ENCODE measurements around the gene GMDS. TPM values are rescaled to one million over a fixed set of nuclear protein-coding genes. Genes with fewer than 3 reads are reported as not detected.

The GMDS gene
- polyA plus RNA-seq, 4 donors, result 63.3 to 87.8 (median 71.6) TPM

DNA sequence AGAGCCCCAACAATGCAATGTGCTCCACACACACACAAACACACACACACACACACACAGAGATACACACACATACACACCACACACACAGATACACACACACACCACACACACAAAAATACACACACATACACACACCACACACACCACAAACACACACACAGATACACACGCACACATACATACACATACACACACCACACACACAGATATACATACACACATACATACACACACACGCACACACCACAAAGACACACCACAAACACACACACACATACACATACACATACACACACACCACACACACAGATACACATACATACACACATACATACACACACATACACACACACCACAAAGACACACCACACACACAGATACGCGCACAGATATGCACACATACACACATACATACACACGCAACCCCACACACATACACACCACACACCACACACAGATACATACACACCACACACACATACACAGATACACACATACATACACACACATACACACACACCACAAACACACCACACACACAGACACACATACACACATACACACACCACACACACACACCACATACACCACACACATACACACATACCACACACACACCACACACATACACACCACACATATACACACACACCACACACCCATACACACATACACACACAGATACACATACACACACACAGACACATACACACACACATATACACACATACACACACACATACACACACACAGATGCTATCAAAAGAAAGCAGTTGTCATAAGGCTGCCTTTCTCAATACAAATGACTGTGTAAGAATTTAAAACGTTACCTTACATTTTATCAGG, 507.7 kb downstream of the GMDS start:
- no peak for DNase-seq (ENCODE audit: low read depth in 4 of 4, low spot score in 2 of 4)

DNA sequence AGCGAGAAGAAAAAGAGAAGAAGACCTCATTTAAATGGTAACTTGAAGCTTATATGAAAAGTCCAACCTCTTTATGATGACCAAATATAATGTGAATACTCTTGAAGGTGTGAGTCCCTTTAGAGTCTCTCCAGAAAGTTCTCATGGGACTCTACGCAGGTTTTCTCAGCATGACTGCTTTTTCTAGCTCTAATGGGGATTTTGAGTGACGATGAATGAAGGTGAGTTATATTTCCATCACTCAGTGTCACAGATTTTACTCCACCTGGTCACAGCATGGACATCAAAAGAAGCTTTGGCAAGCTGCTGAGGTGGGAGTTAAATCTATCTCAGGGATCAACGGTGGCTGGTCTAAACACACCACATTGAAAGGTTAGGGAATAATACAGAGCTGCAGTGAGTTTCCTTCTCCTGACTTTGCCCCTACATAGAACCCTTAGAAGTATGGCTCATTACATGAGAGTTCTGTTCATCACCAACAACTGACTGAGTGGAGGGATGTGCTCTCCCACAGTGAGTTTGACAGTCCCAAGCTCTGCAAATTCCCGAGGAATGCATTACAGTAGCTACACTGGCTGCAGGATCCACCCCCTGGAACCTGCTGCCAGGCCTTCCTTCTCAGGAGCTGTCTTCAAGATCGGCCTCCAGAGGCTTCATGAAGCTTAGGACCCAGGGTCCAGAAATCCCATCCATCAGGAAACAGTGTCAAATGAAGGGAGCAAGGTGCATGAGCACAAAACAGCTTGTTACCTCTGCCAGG, 508.9 kb downstream of the GMDS start:
- DNase-seq (ENCODE audit: low read depth in 4 of 4, low spot score in 2 of 4), result no peak

DNA sequence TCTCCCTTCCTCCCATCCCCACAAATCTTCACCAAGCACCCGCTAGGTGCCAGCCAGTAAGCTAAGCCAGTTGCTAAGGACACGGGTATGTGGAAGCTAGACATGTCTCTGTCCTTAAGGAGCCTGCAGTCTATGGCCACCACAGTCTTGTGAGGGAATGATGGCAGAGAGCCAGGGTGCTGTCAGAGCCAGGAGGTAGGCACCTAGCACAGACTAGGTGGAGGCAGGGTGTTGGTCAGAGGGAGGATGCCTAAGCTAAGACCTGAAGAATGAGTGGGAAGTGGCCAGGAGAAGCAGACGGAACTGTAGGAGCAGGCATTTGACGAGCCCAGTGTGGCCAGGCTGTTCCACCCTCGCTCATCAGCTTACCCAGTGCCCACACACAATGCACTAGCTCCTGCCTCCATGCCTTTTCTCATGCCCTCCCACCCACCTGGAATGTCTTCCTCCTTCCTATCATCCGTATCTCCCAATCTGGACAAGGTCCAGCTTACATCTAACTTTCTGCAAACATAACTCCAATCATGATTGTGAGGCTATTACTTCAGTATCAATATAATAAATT, 510.1 kb downstream of the GMDS start:
- no peak for DNase-seq (ENCODE audit: low read depth in 4 of 4, low spot score in 2 of 4)

DNA sequence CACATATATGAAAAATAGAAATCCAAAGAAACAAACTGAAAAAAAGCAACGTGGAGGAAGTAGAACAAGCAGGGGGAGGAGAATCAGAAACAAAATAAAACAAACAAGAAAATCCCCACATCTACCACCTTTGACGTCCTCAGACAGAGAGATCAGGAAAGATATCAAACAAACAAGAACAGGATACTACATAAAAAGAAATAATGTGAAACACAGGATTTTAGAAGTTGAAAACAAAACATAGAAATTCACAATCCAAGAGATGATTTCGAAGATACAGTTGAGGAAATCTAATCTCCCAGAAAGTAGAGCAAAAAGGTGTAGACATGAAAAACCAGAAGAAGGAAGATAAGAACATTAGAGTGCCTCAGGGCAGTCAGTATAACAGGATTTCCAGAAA, 514.5 kb downstream of the GMDS start:
- DNase-seq (ENCODE audit: low read depth in 4 of 4, low spot score in 2 of 4), result no peak

DNA sequence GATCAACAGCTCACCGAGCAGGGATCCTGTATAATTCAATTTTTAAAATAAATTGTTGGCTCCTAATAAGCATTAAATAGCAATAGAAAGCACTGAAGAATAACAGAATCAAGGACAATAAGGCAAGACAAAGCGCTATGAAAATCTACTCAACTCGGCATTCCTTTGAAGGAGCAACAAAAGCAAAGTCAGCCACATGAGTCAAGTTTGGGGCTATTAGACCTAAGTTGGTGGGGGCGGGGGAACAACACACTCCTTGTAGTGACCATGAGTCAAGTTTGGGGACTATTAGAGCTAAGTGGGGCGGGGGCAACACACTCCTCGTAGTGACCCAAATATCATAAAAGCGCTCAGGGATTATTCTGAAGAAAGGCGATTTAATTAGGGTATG, 515.7 kb downstream of the GMDS start:
- no peak for DNase-seq (ENCODE audit: low read depth in 4 of 4, low spot score in 2 of 4)

DNA sequence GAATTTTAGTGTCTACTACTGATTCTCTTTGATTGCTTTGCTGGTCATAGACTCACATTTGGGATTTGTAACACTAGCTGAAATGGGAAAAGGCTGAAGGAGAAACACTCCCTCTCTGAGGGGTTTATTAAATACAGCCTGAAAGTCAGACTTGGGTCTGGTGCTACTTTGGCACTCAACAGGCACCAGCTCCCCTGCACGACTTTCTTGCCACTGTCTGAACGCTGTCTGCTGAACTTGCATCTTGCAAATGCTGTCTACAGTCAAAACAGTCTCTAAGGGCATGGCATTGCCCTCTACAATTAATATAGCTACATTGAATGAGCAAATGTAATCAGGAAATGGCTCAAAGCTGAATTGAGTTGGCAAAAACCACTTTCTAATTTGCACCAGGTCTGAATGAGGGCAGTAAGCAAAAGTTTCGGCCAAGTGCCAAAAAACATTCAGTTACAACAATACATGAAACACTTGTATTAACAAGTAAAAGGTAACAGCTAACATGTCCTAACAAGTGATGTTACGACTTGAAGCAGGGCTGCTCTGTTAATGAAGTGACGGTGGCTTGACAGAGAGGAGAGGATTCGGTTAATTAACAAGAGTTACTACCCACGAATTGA, 516.2 kb downstream of the GMDS start:
- no peak for DNase-seq (ENCODE audit: low read depth in 4 of 4, low spot score in 2 of 4)

DNA sequence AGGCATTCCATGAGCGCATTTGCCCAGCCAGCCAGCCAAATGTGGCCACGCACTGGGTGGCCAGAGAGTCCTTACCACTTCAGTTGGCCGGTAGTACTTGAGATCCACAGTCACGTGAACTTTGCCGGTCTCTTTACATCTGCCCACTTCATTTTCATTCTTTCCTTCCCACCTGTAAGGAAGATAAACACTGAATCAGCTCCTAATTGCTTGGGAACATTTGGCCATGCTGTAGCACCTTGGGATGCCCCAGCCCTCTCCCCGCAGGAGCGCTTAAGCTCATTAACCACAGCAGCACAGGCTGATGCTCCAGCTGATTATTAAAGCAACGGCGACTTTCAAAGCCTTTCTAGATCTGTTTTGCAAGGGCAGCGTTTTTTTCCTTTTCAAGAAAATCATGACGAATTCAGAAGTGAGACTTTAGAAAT, 519.0 kb downstream of the GMDS start:
- DNase-seq (ENCODE audit: low read depth in 4 of 4, low spot score in 2 of 4), result no peak

DNA sequence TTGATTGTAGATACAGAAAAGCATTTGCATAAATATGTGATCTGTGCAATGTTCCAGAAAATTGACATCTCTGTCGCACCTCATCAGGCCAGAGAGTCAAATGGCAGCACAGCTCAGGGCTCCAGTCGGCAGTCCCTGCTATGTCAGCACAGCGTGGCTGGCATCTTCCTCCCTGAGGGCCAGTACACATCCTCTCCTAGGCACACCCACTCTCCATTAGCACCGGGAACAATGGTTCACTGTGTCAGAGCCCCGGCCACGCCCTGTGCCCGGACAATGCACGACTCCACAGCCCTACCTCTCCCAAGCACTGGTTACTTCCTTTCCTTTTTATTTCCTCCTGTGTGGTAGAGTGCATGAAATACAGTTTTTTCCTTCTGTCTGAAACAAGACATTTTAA, 520.8 kb downstream of the GMDS start:
- no peak for DNase-seq (ENCODE audit: low read depth in 4 of 4, low spot score in 2 of 4)

DNA sequence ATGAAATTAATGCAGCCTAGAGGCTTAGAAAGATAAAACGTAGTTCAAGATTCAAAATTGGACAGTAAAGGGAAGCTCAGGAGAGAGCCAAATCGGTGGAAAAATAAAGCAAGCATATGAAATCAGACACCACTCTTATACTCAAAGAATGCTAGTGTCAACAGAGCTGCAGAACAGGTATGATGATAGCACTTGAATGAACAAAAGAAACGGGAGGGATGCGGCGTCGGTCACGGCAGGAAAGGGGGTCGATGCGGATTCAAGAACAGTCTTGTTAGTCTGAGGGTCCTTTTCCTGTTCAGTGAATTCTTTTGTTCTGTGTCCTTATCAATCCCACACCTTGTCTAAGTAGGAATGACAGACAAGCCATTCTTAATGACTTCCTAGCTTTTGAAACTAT, 521.3 kb downstream of the GMDS start:
- DNase-seq (ENCODE audit: low read depth in 4 of 4, low spot score in 2 of 4), result no peak

DNA sequence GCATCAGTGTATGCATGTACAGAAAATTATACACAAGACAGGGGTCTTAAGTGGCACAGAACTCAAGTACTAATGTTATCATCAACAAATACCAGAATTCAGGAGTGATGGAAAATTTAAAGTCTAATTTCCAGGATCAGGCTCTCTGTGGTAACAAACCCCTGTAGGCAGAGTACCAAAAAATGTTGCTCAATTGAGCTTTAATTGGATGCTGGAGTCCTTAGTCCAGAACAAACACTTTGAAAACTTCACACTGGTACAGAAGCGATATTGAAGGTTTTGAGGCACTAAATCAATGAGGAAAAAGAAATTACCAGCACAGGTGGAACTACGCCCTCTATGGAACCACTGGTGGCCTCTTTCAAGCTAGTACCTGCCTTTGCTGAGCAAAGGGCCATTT, 522.6 kb downstream of the GMDS start:
- no peak for DNase-seq (ENCODE audit: low read depth in 4 of 4, low spot score in 2 of 4)

DNA sequence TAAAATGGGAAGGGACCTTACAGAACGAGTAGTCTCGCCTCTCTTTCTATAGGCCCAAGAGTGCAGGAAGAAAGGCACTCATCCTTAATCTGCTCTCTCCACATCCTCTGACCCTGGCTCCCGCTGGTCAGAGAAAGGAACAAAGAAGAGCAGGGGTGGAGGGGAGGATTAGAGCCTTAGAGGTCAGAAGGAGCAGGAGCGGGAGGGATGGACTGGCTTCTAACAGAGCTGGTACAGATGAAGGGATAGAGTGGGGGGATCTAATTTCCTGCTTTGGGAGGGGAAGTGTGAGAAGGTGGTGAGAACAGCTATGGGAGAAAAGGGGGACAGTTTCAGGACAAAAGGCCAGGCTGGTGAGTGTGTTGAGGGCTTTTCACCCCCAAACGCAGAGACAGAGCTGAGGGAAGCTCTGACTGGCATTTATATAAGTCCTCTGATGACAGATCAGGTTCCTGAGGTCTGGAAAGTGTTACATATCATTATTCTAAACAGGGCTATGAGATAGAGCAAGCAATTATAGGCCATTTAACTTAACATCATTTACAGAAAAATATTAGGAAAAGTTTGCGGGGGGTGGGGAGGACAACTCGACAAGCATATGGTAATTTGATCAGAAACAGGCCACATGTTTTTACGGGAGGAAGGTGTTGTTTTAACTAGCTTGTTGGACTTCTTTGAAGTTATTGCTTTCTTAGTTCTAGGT, 524.6 kb downstream of the GMDS start:
- no peak for DNase-seq (ENCODE audit: low read depth in 4 of 4, low spot score in 2 of 4)

DNA sequence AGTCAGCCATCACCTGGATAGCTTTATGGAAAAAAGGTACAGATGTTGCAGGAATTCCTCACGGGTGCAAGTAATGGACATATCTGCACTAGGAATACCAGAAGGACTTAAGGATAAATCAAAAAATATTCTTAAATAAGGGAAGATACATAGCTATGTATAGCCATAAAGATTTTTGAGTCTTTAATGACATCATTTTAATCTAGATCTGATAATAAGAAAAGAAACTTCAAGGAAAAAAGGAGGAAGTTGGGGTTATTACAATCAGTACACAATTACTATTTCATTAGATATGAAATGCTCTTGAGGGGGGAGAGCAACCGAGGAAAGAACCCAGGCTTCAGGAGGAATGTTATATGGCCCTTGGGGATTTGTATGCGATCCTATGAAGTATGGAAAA, 525.5 kb downstream of the GMDS start:
- DNase-seq (ENCODE audit: low read depth in 4 of 4, low spot score in 2 of 4), result no peak

DNA sequence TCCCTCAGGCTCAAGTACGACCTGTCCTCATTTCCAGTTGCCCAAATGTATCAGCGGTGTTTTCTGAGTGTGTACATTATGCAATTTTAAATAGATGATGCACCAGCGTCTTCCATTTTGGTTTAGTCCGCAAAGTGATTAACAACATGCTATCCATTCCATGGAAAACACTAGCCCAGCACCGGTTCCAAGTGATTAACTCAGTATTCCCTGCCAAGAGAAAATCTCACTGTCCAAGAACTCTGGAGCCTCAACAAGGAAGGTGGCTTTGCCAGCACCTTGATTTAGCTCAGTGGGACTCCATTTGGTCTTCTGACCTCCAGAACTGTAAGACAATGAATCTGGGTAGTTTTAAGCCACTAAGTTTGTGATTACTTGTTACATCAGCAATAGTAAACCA, 528.5 kb downstream of the GMDS start:
- DNase-seq (ENCODE audit: low read depth in 4 of 4, low spot score in 2 of 4), result no peak

DNA sequence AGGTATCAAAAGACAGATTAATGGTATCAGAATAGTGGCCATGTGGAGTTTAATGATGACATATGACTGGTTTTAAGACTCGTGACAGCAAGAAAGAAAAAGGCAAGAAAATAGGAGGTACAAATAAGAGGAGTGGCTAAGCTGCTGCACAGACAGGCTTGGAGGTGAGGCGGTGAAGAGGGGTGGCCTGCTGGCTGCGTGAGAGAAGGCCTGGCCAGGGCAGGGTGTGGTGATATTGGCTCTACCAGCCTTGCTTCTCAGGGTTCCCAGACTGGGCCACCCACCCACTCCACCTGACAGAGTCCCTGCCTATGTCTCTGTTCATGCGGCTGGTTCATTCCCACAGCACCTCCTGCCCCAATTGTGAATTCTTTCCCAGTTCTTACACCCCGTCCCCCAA, 529.0 kb downstream of the GMDS start:
- DNase-seq (ENCODE audit: low read depth in 4 of 4, low spot score in 2 of 4), result no peak

DNA sequence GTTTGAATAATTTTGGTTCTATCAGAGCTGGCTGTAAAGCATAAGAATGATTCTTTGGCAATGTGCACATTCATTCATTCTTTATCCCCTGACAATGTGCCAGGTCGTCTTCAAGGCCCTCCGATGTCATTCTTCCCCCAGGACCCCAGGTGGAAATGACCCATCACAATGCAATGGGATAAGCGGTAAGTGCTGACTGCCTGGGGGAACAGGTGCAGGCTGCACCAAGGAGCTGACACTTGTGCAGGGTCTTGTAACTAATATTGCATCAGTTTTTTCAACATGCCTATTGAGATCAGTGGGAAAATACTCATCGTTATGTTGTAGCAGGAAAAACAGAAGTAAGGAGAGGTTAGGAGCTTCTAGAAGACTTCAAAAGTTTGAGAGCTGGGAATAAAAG, 530.1 kb downstream of the GMDS start:
- no peak for DNase-seq (ENCODE audit: low read depth in 4 of 4, low spot score in 2 of 4)

DNA sequence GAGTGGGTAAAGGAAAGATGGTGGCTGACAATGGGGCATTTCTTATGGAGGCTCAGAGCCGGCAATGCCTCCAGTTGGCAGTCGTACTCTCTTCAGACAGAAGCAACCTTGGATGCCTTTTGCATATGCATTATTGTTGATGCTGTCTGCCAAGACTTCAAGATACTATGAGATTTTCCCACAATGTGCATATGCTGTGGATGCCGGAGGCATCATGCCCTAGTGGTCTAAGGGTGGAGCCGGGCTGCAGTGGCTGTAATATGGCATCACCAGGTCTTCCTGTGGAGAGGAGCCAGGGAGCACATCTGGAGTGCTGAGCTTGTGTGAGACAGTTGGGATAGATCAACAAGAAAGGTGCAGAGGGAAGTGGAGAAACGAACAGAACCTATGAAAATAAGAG, 530.8 kb downstream of the GMDS start:
- DNase-seq (ENCODE audit: low read depth in 4 of 4, low spot score in 2 of 4), result no peak

DNA sequence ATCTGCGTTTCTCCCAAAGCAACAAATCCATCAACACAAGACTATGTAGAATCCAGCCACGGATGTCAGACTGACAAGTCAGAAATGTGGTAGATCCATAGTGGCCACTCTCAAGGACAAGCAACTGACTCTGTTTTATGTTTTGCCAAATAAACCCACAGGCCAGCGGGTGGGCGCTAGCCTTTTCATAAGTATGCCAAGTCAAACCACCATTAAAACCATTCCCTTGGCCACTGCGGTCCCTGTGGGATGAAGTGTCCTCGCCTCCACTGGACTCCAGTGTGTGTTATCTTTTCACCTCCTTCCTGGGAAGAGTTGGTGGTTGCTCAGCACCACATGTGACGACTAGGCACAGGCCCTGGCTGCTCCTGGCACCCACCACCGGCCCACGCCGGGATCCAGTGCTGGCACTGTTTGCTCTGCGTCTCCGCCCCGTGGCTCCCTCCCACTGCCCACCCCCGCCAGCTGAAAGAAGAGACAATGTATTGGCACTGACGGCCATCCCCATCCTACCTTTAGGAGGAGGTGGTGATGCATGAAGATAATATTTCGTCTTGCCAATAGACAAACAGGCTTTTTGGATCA, 532.3 kb downstream of the GMDS start:
- no peak for DNase-seq (ENCODE audit: low read depth in 4 of 4, low spot score in 2 of 4)

DNA sequence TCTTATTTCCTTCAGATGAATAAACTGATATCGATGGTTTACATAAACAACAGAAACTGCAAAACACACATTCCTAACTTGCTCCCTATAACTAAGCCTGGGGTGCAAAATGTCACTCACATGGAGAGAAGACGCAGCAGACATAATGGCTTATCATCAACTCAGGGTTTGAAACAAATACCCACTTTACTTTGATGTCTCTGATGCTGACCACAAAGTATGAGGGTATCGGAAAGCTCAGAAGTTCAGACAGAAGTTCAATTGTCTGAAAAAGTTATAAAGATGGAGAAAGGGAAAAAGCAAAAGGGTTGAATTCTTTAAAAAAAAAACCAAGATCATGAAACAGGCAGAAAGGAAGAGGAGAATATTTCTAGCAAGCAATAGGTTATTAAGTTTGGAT, 533.0 kb downstream of the GMDS start:
- DNase-seq (ENCODE audit: low read depth in 4 of 4, low spot score in 2 of 4), result no peak

DNA sequence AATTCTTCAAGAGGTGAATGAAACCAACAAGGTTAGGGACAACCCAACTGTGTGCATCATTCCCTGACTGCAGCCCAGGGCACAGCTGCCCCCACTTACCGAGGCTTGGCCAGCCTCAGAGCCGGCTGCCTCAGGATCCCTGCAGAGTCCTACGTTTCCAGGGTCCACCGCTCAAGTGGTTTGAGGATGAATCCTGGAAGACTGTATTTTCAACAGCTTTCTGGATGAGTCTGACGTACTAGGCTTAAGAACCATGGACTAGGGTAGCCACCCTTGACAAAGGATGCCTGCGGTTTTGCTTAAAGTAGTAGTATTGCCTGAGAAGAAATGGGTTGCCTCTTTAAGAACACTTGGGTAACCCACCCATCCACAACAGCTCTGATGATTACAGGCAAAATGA, 534.3 kb downstream of the GMDS start:
- no peak for DNase-seq (ENCODE audit: low read depth in 4 of 4, low spot score in 2 of 4)

DNA sequence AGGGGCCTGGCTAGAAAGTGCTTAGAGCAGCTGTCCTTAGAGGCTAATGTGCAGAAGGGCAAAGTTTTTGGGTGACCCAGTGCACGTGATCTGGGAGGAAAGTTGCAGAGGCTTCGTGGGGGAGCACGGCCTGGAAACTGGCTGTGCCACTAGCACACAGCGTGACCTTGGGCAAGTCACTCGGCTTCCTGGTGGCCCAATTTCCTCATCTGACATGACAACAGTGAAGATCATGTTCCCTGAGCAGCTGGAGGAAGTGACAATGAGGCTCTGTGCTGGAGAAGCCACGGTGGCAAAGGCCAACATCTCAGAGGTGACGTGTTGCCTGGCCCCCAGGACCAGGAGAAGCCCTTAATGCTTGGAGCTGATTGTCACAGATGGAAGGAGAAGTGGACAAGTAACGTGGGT, 536.2 kb downstream of the GMDS start:
- no peak for DNase-seq (ENCODE audit: low read depth in 4 of 4, low spot score in 2 of 4)

Data from left renal cortex interstitium (tissue), 4 donors.